ENCODE measurements around the gene ENOX1. TPM values are rescaled to one million over a fixed set of nuclear protein-coding genes. Genes with fewer than 3 reads are reported as not detected.
A peak's percentile ranks its signal among the peaks of the same experiment; 100 is the strongest.

ENOX1 gene
- total RNA-seq, 4 donors from 2014 or later: 0.27 to 0.83 (median 0.53) TPM; not detected in 1

DNA sequence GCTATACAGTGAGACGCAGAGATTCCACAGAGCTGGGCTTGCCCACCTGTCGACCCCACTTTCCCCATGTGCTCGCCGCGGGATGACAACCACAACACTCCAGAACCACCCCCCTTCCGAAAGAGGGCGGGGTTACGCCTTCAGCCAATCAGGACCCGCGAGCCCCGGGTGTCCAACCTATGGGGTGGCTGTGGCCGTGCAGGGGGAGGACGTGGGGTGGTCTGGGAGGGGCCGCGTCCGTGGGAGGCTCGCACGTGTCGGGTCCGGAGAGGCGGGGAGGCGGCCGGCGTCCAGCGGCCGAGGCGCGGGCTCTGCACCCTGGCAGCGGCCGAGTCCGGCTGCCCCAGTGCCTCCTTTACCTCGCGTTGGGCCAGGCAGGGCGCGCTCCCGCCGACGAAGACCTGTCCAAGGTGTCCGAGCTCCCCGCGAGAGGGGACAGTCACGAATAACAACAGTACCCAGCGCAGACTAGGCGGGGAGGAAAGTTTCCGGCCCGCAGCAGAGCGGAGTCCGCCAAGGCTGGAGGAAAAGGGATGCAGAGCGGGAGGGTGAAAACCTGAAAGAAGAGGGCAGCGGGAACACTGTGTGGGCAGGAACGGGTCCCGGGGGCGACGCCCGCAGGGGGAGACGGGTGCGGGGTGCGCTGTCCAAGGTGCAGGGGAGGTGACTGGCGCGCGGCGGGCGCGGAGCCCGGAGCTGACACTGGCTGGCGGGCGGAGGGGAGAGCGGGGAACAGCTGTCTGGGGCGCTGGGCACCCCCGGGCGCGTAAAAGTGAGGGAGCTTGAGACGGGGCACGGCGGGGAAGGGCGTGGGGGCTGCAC, 911 bp downstream of the ENOX1 start:
- Histone ChIP-seq H3K9me3 (no peaks in the 10 kb centered on the region), H3K4me1 (peaks cover 0 to 15% (median 4%) of the 10 kb centered on the region in 4 donors), H3K27ac (peak overlapping the region in 3 of 4 donors; percentile 10 to 68 (median 46)), H3K4me3 (peak overlapping the region; percentile 38 to 53 (median 50)), H3K27me3 (no peaks in the 10 kb centered on the region), H3K36me3 (no peaks in the 10 kb centered on the region)
- DNase-seq: peak in 2 of 3 donors; percentile 60 to 67
- no peak for TF ChIP-seq POLR2A (IDR thresholded peaks at IDR 0.05)
- TF ChIP-seq, protein P1, sequence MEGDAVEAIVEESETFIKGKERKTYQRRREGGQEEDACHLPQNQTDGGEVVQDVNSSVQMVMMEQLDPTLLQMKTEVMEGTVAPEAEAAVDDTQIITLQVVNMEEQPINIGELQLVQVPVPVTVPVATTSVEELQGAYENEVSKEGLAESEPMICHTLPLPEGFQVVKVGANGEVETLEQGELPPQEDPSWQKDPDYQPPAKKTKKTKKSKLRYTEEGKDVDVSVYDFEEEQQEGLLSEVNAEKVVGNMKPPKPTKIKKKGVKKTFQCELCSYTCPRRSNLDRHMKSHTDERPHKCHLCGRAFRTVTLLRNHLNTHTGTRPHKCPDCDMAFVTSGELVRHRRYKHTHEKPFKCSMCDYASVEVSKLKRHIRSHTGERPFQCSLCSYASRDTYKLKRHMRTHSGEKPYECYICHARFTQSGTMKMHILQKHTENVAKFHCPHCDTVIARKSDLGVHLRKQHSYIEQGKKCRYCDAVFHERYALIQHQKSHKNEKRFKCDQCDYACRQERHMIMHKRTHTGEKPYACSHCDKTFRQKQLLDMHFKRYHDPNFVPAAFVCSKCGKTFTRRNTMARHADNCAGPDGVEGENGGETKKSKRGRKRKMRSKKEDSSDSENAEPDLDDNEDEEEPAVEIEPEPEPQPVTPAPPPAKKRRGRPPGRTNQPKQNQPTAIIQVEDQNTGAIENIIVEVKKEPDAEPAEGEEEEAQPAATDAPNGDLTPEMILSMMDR (IDR thresholded peaks at IDR 0.05): no peak

DNA sequence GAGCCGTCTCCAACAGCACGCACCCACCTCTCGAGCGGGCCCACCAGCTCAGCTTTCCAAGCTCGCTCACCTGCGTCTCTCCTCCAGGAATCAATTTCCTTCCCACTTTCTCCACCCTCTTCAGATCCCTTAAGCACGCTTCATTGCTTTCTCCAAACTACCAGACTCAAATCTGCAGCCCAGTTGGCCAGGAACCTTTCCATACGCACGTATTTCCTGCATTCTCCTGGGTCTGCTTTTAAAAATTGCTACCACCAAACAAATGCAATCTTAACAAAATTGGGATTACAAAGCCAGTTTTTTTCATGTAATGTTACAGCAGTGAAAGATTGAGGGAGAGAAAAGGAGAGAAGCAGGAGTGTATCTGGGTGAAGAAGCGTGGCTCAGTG, 1.5 kb downstream of the ENOX1 start:
- DNase-seq: no peak
- no peaks in the 10 kb centered on the region for H3K27me3 ChIP-seq
- H3K4me1 ChIP-seq: peaks cover 0 to 15% (median 4%) of the 10 kb centered on the region in 4 donors
- H3K27ac ChIP-seq: peak overlapping the region in 2 of 4 donors; percentile 10 to 68
- H3K36me3 ChIP-seq: no peaks in the 10 kb centered on the region
- H3K9me3 ChIP-seq: no peaks in the 10 kb centered on the region
- peak overlapping the region in 2 of 4 donors; percentile 53 for H3K4me3 ChIP-seq
- TF ChIP-seq, protein P1 (IDR thresholded peaks at IDR 0.05): no peak
- TF ChIP-seq POLR2A (IDR thresholded peaks at IDR 0.05): no peak

DNA sequence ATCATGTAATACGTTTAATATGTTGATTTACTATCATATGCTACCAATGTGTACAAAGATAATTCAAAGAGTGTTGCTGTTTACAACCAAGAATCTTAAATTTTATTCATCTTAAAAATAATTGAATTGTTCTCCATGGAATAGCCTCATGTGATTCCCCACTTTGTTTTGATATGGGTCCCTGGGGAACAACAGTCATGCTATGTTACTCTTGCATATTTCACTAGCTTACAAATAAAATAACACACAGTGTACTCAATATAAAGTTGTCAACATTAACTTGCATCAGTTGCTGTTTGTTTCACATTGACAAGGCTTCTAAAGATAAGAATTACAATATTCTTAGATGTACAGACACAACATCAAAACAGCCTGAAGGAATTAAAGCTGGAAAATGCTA, 2.3 kb downstream of the ENOX1 start:
- H3K27me3 ChIP-seq: no peaks in the 10 kb centered on the region

DNA sequence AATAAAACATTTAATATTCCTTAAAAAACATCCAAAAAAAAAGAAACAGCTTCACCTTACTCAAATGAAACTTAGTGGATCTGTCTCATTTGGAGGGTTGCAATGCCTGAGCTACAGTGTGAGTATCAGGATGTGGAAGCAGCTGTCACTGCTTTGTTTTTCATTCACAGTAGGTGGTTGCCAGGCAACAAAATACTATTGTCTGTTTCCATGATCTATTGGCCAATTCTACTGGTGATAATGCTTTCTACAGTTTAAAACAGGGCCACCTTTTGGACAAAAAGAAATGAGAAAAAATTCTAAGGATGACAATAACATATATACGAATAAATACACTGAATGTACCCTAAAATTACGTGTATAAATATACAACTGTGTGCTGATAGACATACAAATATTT, 3.0 kb downstream of the ENOX1 start:
- no peaks in the 10 kb centered on the region for H3K36me3 ChIP-seq
- no peak overlapping the region for H3K4me3 ChIP-seq
- DNase-seq: no peak
- no peaks in the 10 kb centered on the region for H3K9me3 ChIP-seq
- no peak overlapping the region for H3K27ac ChIP-seq
- peaks cover 0 to 15% (median 4%) of the 10 kb centered on the region in 4 donors for H3K4me1 ChIP-seq
- no peak for TF ChIP-seq POLR2A (IDR thresholded peaks at IDR 0.05)
- TF ChIP-seq, protein P1 (IDR thresholded peaks at IDR 0.05): no peak
- no peaks in the 10 kb centered on the region for H3K27me3 ChIP-seq

More for the DNA sequence above, 2.3 kb downstream of the ENOX1 start:
- no peaks in the 10 kb centered on the region for H3K36me3 ChIP-seq
- no peak for TF ChIP-seq POLR2A (IDR thresholded peaks at IDR 0.05)
- TF ChIP-seq, protein P1 (IDR thresholded peaks at IDR 0.05): no peak
- no peak overlapping the region for H3K27ac ChIP-seq
- no peak for DNase-seq
- no peak overlapping the region for H3K4me3 ChIP-seq
- H3K4me1 ChIP-seq: peaks cover 0 to 15% (median 4%) of the 10 kb centered on the region in 4 donors
- H3K9me3 ChIP-seq: no peaks in the 10 kb centered on the region

DNA sequence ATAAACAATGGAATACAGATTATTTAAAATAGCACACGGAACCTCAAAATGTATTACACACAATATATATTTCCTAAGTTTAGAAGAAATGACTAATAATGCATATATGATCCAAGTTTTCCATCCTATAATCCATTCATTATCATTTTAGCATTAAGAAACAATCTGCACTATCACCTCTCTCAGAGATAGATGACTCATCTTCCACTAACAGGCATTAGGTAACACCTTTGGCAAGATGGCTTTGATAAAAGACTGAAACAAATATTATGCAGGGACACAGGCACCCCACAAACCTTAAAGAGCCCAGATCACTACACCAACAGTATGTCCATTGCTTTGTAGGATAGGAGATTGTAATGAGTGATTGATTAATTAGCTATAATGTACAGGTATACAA, 4.1 kb downstream of the ENOX1 start:
- Histone ChIP-seq H3K4me1 (peaks cover 0 to 15% (median 4%) of the 10 kb centered on the region in 4 donors), H3K9me3 (no peaks in the 10 kb centered on the region), H3K36me3 (no peaks in the 10 kb centered on the region), H3K27ac (no peak overlapping the region), H3K27me3 (no peaks in the 10 kb centered on the region), H3K4me3 (no peak overlapping the region)
- no peak for TF ChIP-seq POLR2A (IDR thresholded peaks at IDR 0.05)
- TF ChIP-seq, protein P1 (IDR thresholded peaks at IDR 0.05): no peak
- no peak for DNase-seq
